PC-3 (cell line): ENCODE measurements around the gene KHDC4. TPM values are rescaled to one million over a fixed set of nuclear protein-coding genes. Genes with fewer than 3 reads are reported as not detected.

Experiments used
- ATAC-seq: fragments of 200-7000 bp; cut with Tn5 transposase; 2 replicates; pipeline ENCODE4 v1.9.1; 2020; ENCODE audit warnings: mild to moderate bottlenecking, moderate library complexity
- BruUV-seq: library from RNA; stranded (reverse); fragments of 400-500 nt; replicated peaks from 2 replicates; lab custom pipeline; 2021; lab: Mats Ljungman, UMichigan
- CTCF ChIA-PET: fragments of 300-600 bp; sonication (Branson Sonifier 250); formaldehyde crosslinking; loops from one replicate; lab custom pipeline; 2022; ENCODE audit warnings: antibody characterized with exemption; lab: Charles Lee
- POLR2A ChIA-PET: fragments of 300-600 bp; sonication (Branson Sonifier 250); formaldehyde crosslinking; loops from one replicate; lab custom pipeline; 2022; ENCODE audit warnings: antibody characterized with exemption; ENCODE audit not compliant: unreplicated experiment; lab: Charles Lee
- DNase-seq: peaks from one replicate; pipeline ENCODE4 v3.0.0-alpha.2; 2015
- H2AFZ ChIP-seq: fragments of 300-600 bp; sonication (generic); 2 replicates; pipeline ENCODE4 v1.6.0; 2016; ENCODE audit warnings: antibody characterized with exemption, low read length
- H3F3A ChIP-seq: fragments of 300-600 bp; sonication (generic); one replicate; pipeline ENCODE4 v1.6.0; 2017; ENCODE audit warnings: antibody characterized with exemption, low read length, control low read depth, mild to moderate bottlenecking; ENCODE audit not compliant: unreplicated experiment
- H3K27ac ChIP-seq: fragments of 300-600 bp; sonication (generic); 2 replicates; pipeline ENCODE4 v1.5.1; 2016; ENCODE audit warnings: mild to moderate bottlenecking, low read length
- H3K27me3 ChIP-seq: fragments of 300-600 bp; sonication (generic); 2 replicates; pipeline ENCODE4 v1.6.1; 2016; ENCODE audit warnings: low read length, mixed read lengths
- H3K36me3 ChIP-seq: fragments of 300-600 bp; sonication (generic); 2 replicates; pipeline ENCODE4 v1.6.1; 2016; ENCODE audit warnings: low read depth, mixed run types, low read length, mixed read lengths
- H3K4me1 ChIP-seq: fragments of 300-600 bp; sonication (generic); 2 replicates; pipeline ENCODE4 v1.5.1; 2016; ENCODE audit warnings: low read length; ENCODE audit not compliant: insufficient read depth
- H3K4me2 ChIP-seq: fragments of 300-600 bp; sonication (generic); 2 replicates; pipeline ENCODE4 v1.6.0; 2016; ENCODE audit warnings: low read length
- H3K4me3 ChIP-seq: fragments of 300-600 bp; sonication (generic); 2 replicates; pipeline ENCODE4 v1.5.1; 2016; ENCODE audit warnings: mild to moderate bottlenecking, low read length, mixed read lengths
- H3K79me2 ChIP-seq: fragments of 300-600 bp; sonication (generic); 2 replicates; pipeline ENCODE4 v1.6.1; 2017; ENCODE audit warnings: low read length, mixed read lengths
- H3K9ac ChIP-seq: fragments of 300-600 bp; sonication (generic); 2 replicates; pipeline ENCODE4 v1.6.0; 2016; ENCODE audit warnings: mild to moderate bottlenecking, low read length
- H3K9me2 ChIP-seq: fragments of 300-600 bp; sonication (generic); replicated peaks from 2 replicates; pipeline ENCODE4 v1.6.1; 2016; ENCODE audit warnings: mixed run types, low read length, mixed read lengths
- H3K9me3 ChIP-seq: fragments of 300-600 bp; sonication (generic); 2 replicates; pipeline ENCODE4 v1.6.1; 2016; ENCODE audit warnings: low read length, mixed read lengths
- H4K20me1 ChIP-seq: fragments of 300-600 bp; sonication (generic); 2 replicates; pipeline ENCODE4 v1.6.1; 2016; ENCODE audit warnings: low read length, mixed read lengths
- CTCF ChIP-seq: fragments of 300-600 bp; sonication (generic); conservative IDR thresholded peaks from 2 replicates; pipeline ENCODE4 v1.5.1; 2017; ENCODE audit warnings: antibody characterized with exemption, low read depth, mild to moderate bottlenecking, low read length
- EZH2 ChIP-seq: fragments of 300-600 bp; sonication (generic); IDR thresholded peaks from one replicate; pipeline ENCODE4 v1.6.1; 2017; ENCODE audit warnings: antibody characterized with exemption, mild to moderate bottlenecking, low read length; ENCODE audit not compliant: unreplicated experiment
- EZH2phosphoT487 ChIP-seq: fragments of 300-600 bp; sonication (generic); IDR thresholded peaks from 2 replicates; pipeline ENCODE4 v1.6.1; 2018; ENCODE audit warnings: mild to moderate bottlenecking, antibody characterized with exemption, low read length, borderline replicate concordance
- intact Hi-C: fragments of 100-400 bp; cut with micrococcal nuclease; formaldehyde crosslinking; loops from 2 replicates; pipeline ENCODE4 v1.9.0; 2023
- total RNA-seq: library from RNA; depleted of rRNA; stranded (reverse); fragments of >200 nt; gene quantifications from 2 replicates; pipeline ENCODE4 v1.2.3, GENCODE V29; 2014

The KHDC4 gene
- total RNA-seq, 1 experiment from 2014 or later = 63.4 TPM

GRCh38 chr1:155934936-155935590, 850 bp upstream of the KHDC4 start:
- Histone ChIP-seq H3K4me1 (peaks cover 34% of the 10 kb centered on the region), H3K27me3 (no peaks in the 10 kb centered on the region), H3K79me2 (peaks cover 48% of the 10 kb centered on the region), H2AFZ (peak overlapping the region; percentile 79), H4K20me1 (peaks cover 27% of the 10 kb centered on the region), H3K36me3 (peaks cover 29% of the 10 kb centered on the region), H3K4me2 (peak overlapping the region; percentile 88), H3K27ac (peak overlapping the region; percentile 79), H3K4me3 (peak overlapping the region; percentile 80), H3F3A (peaks cover 21% of the 10 kb centered on the region), H3K9me2 (no peaks in the 10 kb centered on the region), H3K9ac (peak overlapping the region; percentile 97), H3K9me3 (no peaks in the 10 kb centered on the region)
- BruUV-seq = TSS peak; percentile 93
- no peak for TF ChIP-seq CTCF
- no peak for TF ChIP-seq EZH2
- TF ChIP-seq EZH2phosphoT487 = no peak
- ChIA-PET POLR2A (interaction anchor here (1.4 kb wide), 1 partner anchor 48 kb away, joined by 8 read pairs; no protein-coding TSS in a partner anchor), CTCF (interaction anchor here (0.6 to 0.7 kb wide), 2 partner anchors 55 to 148 kb away, joined by 3 to 4 read pairs; no protein-coding TSS in a partner anchor)
- no peak for DNase-seq
- ATAC-seq = no peak
- intact Hi-C loops = loop anchor here (1.0 to 5.0 kb wide), 3 partner anchors 78 to 188 kb away; partner anchors contain the start of genes GON4L, LAMTOR2 and SYT11

DNA sequence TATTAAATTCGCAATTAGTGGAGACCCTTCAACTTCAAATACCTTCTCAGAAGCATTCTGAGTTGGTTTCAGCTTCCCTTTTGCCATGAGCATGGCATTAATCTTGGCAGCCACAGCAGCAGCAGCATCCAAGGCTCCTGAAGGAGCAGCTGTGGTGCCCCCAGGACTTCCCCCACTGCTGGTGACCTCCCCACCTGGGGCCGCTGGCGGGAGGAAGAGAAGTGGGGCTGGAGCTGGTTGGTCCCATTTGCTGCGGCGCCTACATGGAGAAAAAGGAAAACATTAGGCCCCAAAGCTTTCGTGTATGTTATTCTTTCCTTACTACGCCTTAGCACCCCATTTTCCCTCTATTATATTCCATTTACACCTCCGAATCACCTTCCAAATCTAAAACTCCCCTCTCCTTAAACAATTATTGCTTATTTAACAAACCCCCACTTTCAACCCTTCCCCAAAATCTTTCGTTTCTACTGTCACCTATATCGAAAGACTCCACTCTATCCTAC, 569 bp downstream of the KHDC4 start:
- H3K4me2 ChIP-seq = peak overlapping the region; percentile 88
- peak overlapping the region; percentile 79 for H3K27ac ChIP-seq
- BruUV-seq = no TSS peak
- no peak for ATAC-seq
- H3K27me3 ChIP-seq = no peaks in the 10 kb centered on the region
- ChIA-PET POLR2A (interaction anchor here (1.5 kb wide), 1 partner anchor 42 kb away, joined by 6 read pairs; no protein-coding TSS in a partner anchor), CTCF (no interaction called here)
- TF ChIP-seq EZH2phosphoT487 (no peak), CTCF (no peak), EZH2 (no peak)
- peak overlapping the region; percentile 97 for H3K9ac ChIP-seq
- H3K9me3 ChIP-seq = no peaks in the 10 kb centered on the region
- peaks cover 46% of the 10 kb centered on the region for H3K4me1 ChIP-seq
- DNase-seq = no peak
- peaks cover 34% of the 10 kb centered on the region for H4K20me1 ChIP-seq
- no peaks in the 10 kb centered on the region for H3K9me2 ChIP-seq
- peaks cover 60% of the 10 kb centered on the region for H3K79me2 ChIP-seq
- H3K36me3 ChIP-seq = peaks cover 35% of the 10 kb centered on the region
- intact Hi-C loops = loop anchor here (1.0 to 5.0 kb wide), 3 partner anchors 76 to 186 kb away; partner anchors contain the start of genes GON4L, LAMTOR2 and SYT11
- H3K4me3 ChIP-seq = peak overlapping the region; percentile 80
- peaks cover 21% of the 10 kb centered on the region for H3F3A ChIP-seq
- H2AFZ ChIP-seq = peak overlapping the region; percentile 23
